ENCODE results near the gene KLRF2.
"Not testable (repeated sequence)": the region's sequence is repeated elsewhere in the genome, so short reads cannot be mapped to it uniquely, and the experiment has no call there.

The KLRF2 gene

DNA sequence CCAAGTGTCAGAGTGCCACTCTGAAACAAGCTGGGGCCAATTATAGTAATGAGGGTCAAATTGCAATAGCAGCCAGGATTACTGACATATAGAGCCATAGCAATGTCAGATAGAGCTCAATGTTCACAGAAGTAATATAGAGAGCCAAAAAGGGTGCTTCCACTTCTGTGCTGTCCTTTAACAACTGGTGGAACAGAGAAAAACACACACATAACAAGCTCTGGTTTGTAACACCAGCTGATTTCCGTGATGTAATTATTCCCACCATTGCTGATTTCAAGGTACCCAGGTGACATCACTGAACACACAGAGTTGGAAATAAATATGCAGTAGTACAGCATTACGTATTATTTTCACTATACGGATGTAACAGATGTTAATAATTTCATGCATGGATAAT lies 9.1 kb upstream of the KLRF2 start:
- no peaks in the 10 kb centered on the region for H3K9me3 ChIP-seq (ENCODE audit: control insufficient read depth, insufficient read depth, low read length)
- H3F3A ChIP-seq (ENCODE audit: control insufficient read depth, insufficient read depth): no peaks in the 10 kb centered on the region
- H3K36me3 ChIP-seq (ENCODE audit: control insufficient read depth, low read length): no peaks in the 10 kb centered on the region
- no peaks in the 10 kb centered on the region for H3K9me2 ChIP-seq (replicated peaks; ENCODE audit: control insufficient read depth, low read length)
- no peaks in the 10 kb centered on the region for H3K79me2 ChIP-seq (ENCODE audit: control insufficient read depth, low read length)
- H3K27me3 ChIP-seq (ENCODE audit: control insufficient read depth, low read length): peaks cover 19% of the 10 kb centered on the region
- peaks cover 16% of the 10 kb centered on the region for H3K4me1 ChIP-seq (ENCODE audit: control insufficient read depth, low read length)
- no peak overlapping the region for H3K4me3 ChIP-seq (ENCODE audit: low read length)
- no peak for TF ChIP-seq EZH2phosphoT487 (IDR thresholded peaks at IDR 0.05; ENCODE audit: borderline replicate concordance, low read length)
- TF ChIP-seq, protein P1, sequence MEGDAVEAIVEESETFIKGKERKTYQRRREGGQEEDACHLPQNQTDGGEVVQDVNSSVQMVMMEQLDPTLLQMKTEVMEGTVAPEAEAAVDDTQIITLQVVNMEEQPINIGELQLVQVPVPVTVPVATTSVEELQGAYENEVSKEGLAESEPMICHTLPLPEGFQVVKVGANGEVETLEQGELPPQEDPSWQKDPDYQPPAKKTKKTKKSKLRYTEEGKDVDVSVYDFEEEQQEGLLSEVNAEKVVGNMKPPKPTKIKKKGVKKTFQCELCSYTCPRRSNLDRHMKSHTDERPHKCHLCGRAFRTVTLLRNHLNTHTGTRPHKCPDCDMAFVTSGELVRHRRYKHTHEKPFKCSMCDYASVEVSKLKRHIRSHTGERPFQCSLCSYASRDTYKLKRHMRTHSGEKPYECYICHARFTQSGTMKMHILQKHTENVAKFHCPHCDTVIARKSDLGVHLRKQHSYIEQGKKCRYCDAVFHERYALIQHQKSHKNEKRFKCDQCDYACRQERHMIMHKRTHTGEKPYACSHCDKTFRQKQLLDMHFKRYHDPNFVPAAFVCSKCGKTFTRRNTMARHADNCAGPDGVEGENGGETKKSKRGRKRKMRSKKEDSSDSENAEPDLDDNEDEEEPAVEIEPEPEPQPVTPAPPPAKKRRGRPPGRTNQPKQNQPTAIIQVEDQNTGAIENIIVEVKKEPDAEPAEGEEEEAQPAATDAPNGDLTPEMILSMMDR (IDR thresholded peaks at IDR 0.05; ENCODE audit: low read depth, low read length, poor library complexity, severe bottlenecking): no peak
- H3K4me2 ChIP-seq (ENCODE audit: low read length): no peak overlapping the region
- H4K20me1 ChIP-seq (ENCODE audit: control insufficient read depth, insufficient read depth, low read depth, low read length): no peaks in the 10 kb centered on the region
- no peak overlapping the region for H3K27ac ChIP-seq (ENCODE audit: low read depth, low read length)

DNA sequence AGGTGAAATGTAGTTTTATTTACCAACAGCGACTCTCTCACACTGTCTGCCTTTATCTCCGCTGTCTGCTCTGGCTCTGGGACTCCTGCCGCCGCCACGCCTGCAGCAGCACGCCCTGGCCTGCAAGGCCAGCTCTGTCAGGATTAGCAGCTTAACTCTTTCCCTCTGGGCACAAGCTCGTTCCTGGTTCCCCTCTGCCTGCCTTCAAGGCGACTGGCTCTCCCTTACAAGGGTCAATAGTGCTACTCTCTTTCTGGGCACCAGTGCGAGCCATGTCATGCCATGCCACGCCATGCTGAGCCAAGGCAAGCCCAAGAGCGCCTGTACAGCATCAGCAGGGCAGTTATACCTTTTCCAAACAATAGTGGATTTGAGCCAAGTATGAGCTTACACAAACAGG lies 8.5 kb upstream of the KLRF2 start:
- no peak overlapping the region for H3K4me2 ChIP-seq (ENCODE audit: low read length)
- peaks cover 19% of the 10 kb centered on the region for H3K27me3 ChIP-seq (ENCODE audit: control insufficient read depth, low read length)
- no peaks in the 10 kb centered on the region for H3F3A ChIP-seq (ENCODE audit: control insufficient read depth, insufficient read depth)
- no peaks in the 10 kb centered on the region for H3K36me3 ChIP-seq (ENCODE audit: control insufficient read depth, low read length)
- no peaks in the 10 kb centered on the region for H4K20me1 ChIP-seq (ENCODE audit: control insufficient read depth, insufficient read depth, low read depth, low read length)
- H3K9me3 ChIP-seq (ENCODE audit: control insufficient read depth, insufficient read depth, low read length): no peaks in the 10 kb centered on the region
- H3K27ac ChIP-seq (ENCODE audit: low read depth, low read length): no peak overlapping the region
- TF ChIP-seq, protein P1 (IDR thresholded peaks at IDR 0.05; ENCODE audit: low read depth, low read length, poor library complexity, severe bottlenecking): no peak
- no peak for TF ChIP-seq EZH2phosphoT487 (IDR thresholded peaks at IDR 0.05; ENCODE audit: borderline replicate concordance, low read length)
- no peaks in the 10 kb centered on the region for H3K79me2 ChIP-seq (ENCODE audit: control insufficient read depth, low read length)
- H3K4me1 ChIP-seq (ENCODE audit: control insufficient read depth, low read length): peaks cover 16% of the 10 kb centered on the region
- H3K4me3 ChIP-seq (ENCODE audit: low read length): no peak overlapping the region
- no peaks in the 10 kb centered on the region for H3K9me2 ChIP-seq (replicated peaks; ENCODE audit: control insufficient read depth, low read length)

DNA sequence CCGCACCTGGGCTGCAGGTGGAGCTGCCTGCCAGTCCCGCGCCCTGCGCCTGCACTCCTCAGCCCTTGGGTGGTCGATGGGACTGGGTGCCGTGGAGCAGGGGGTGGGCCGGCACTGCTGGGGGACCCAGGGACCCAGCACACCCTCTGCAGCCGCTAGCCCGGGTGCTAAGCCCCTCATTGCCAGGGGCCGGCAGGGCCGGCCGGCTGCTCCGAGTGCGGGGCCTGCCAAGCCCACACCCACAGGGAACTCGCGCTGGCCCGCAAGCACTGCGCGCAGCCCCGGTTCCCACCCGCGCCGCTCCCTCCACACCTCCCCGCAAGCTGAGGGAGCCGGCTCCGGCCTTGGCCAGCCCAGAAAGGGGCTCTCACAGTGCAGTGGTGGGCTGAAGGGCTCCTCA lies 5.2 kb upstream of the KLRF2 start:
- not testable (repeated sequence) for H3K9me2 ChIP-seq (replicated peaks; ENCODE audit: control insufficient read depth, low read length); H3K36me3 ChIP-seq (ENCODE audit: control insufficient read depth, low read length); H4K20me1 ChIP-seq (ENCODE audit: control insufficient read depth, insufficient read depth, low read depth, low read length); H3K27me3 ChIP-seq (ENCODE audit: control insufficient read depth, low read length); H3K27ac ChIP-seq (ENCODE audit: low read depth, low read length); H3K4me2 ChIP-seq (ENCODE audit: low read length); H3K4me3 ChIP-seq (ENCODE audit: low read length); H3K9me3 ChIP-seq (ENCODE audit: control insufficient read depth, insufficient read depth, low read length); H3K4me1 ChIP-seq (ENCODE audit: control insufficient read depth, low read length); H3F3A ChIP-seq (ENCODE audit: control insufficient read depth, insufficient read depth); H3K79me2 ChIP-seq (ENCODE audit: control insufficient read depth, low read length)

DNA sequence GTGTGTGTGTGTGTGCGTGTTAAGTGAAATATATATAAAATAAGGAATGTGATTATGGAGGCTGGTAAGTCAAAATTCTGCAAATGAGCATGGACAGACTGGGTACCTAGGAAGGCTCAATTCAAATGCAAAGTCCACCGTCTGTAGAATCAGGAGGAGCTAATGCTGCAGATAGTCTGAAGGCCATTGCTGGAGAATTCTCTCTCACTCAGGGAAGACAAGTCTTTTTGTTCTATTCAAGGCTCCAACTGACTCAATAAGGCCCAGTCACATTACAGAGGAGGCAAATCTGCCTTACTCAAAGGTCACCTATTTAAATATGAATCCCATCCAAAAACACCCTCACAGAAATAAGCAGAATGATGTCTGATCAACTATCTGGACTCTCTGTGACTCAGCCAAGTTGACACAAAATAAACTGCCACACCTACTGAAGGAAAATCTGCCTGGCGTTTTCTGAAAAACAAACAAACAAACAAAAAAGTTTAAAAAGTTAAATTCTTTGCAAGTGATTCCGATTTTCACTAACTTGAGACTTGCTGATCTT lies 684 bp upstream of the KLRF2 start:
- Histone ChIP-seq H3K4me1 (ENCODE audit: control insufficient read depth, low read length) (no peaks in the 10 kb centered on the region), H3K27ac (ENCODE audit: low read depth, low read length) (no peak overlapping the region), H3K9me2 (replicated peaks; ENCODE audit: control insufficient read depth, low read length) (no peaks in the 10 kb centered on the region), H3K36me3 (ENCODE audit: control insufficient read depth, low read length) (no peaks in the 10 kb centered on the region), H3K4me2 (ENCODE audit: low read length) (no peak overlapping the region), H4K20me1 (ENCODE audit: control insufficient read depth, insufficient read depth, low read depth, low read length) (no peaks in the 10 kb centered on the region), H3K79me2 (ENCODE audit: control insufficient read depth, low read length) (no peaks in the 10 kb centered on the region), H3K9me3 (ENCODE audit: control insufficient read depth, insufficient read depth, low read length) (no peaks in the 10 kb centered on the region), H3K4me3 (ENCODE audit: low read length) (no peak overlapping the region), H3F3A (ENCODE audit: control insufficient read depth, insufficient read depth) (no peaks in the 10 kb centered on the region), H3K27me3 (ENCODE audit: control insufficient read depth, low read length) (peaks cover 4% of the 10 kb centered on the region; the same call in 1 of the 2 replicates)
- no peak for TF ChIP-seq EZH2phosphoT487 (IDR thresholded peaks at IDR 0.05; ENCODE audit: borderline replicate concordance, low read length)
- TF ChIP-seq, protein P1 (IDR thresholded peaks at IDR 0.05; ENCODE audit: low read depth, low read length, poor library complexity, severe bottlenecking): no peak
